ENCODE results near the gene MMP12.
"Not testable (repeated sequence)": the region's sequence is repeated elsewhere in the genome, so short reads cannot be mapped to it uniquely, and the experiment has no call there.

Gene MMP12

DNA sequence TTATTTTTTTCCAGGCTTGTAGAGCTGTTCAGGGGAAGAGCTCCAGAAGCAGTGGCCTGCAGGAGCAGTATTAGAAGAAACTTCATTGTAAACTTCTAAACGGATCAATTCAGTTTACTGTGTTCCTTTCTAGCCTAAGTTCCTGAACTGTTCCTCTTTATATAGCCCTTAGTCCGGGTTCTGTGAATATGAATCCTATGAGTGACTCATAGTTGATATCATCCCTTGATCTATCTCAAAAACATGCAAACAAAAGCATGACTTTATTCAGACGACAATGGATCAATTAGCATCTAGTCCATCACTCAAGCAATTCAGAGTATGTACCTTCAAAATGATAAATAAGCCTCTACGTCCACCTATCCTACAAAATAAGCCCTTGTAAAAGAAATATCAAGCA lies at the start of gene MMP12:
MMP12 (minus strand) TSS at position 131 of the 400 bp plus-strand sequence; CDS start at position 86, 45 bp downstream.
- no peak for DNase-seq

DNA sequence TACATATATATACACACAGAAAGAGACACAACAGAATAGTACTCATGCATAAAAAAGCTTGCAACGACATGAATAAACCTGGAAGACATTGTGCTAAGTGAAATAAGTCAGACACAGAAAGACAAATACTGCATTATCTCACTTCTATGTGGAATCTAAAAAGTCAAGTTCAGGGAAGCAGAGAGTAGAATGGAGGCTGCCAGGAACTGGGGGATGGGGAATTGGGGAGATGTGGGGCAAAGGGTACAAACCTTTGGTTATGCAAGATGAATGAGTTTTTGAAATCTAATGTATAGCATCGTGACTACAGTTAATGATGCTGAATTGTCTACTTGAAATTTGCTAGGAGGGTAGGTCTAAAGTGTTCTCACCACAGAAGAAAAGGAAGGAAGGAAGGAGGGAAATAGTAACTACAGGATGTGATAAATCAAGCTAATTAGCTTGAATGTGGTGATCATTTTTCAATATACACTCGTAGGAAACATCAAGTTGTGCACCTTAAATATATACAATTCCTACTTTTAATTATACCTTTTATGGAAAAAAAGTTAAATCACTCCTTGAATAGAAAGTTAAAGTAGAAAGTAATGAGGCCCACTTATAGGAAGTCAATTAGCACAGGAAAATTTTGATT lies 46.9 kb upstream of the MMP12 start:
- no peak for DNase-seq

DNA sequence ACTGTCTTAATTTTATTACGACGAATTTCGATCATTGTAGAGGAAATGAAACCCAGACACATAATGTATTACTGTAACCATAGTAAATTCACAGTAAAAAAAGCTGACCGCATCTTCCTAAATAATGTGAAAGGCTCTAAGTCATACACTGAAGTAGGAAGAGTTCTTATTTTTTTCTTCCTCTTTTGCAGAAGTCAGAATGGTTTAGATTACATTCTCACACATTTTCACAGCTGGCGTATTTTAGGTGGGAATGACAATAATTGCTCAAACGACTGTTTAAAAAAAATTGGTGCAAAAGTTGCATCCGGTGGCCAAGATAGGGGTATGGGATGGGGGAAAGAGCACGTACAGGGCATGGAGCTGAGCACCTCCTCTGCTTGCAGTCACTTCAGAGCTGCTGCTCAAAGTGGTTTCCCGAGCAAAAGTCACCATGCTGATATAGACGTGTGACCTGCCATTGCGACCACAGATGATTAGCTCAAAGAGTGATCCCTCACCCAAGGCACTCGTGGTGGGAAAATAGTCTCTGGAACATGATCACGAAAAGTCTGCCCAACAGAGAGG lies 45.4 kb upstream of the MMP12 start:
- DNase-seq = no peak

DNA sequence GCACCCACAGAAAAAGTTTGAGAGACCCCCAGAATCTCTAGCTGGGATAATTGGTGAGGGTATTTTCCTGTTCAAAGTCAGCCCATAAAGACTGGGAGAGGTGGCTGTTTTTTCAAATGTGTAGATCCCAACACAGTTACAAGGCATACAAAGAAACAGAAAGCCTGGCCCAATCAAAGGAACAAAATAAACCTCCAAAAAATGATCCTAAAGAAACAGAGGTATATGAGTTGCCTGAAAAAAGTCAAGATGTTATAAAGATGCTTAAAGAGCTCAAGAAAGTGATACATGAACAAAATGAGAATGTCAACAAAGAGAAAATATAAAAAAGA lies 40.2 kb upstream of the MMP12 start:
- no peak for DNase-seq

DNA sequence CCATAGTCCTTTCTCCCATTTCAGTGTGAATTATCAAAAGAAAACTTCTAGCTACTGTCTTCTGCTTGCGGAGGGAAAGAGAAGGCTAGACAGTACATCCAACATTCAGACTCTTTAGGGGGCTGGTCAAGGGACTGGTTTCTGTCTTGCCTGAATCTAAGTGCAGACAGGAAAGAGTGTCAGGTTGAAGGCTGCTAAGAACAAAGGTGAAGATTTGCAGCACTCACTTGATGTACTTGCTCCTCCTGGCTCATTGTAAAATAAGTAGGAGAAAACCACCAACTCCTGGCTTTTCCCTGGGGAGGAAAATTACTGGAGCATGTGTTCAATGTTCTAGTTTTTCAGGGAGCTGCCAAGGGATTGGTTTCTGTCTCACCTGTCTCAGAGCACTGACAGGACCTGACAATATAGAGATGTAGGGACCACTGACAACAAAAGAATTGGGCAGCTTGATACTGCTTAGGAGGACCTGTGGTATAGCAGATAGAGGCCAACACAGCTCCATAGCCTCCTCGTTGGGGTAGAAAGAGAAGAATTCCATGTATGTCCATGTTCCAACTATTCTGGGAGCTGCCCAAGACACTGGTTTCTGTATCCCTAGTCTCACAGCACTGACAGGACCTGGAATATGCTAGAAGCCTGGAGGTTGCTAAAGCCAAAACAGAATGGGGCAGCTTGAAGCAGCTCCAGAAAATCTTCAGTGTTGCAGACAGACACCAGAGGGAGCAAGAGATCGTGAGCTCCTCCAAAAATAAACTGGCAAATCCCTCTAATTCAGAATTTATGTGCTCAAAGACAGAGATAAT lies 39.7 kb upstream of the MMP12 start:
- peak in 1 of 2 donors; percentile 2 for DNase-seq

DNA sequence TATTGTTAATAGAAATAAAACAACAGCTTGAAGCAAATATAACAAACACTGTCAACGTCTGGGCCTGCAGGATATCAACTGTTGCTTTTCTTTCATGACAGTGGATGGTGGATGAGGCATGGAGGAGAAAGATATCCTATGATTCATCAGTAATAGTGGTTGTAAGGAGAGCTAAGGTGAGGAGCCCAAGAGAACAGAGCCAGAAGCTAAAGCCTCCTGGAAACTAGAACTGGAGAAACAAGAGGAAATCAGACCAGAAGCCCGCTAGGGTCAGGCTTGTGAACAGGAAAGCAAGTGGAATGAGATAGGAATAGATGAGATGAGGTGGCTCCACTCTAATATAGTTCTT lies 37.7 kb upstream of the MMP12 start:
- DNase-seq = no peak

DNA sequence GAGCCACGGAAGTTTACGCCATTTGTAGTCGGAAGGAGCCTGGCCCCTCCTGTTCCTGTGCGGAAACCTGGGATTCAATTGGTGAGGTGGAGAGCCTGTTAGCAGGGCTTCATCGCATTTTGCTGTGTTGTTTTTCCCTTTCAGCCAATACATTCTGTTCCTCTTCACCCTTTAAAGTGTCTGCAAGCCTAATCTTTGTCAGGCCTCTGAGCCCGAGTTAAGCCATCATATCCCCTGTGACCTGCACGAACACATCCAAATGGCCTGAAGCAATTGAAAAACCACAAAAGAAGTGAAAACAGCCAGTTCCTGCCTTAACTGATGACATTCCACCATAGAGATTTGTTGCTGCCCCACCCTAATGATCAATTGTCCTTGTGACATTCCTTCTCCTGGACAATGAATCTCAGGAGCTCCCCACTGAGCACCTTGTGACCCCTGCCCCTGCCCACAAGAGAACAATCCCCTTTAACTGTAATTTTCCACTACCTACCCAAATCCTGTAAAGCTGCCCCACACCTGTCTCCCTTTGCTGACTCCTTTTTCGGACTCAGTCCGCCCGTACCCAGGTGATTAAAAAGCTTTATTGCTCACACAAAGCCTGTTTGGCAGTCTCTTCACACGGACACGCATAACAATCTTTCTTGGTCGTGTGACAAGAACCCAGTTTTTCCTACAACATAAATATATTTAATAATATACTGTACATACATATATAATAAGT lies 37.1 kb upstream of the MMP12 start:
- DNase-seq = no peak

DNA sequence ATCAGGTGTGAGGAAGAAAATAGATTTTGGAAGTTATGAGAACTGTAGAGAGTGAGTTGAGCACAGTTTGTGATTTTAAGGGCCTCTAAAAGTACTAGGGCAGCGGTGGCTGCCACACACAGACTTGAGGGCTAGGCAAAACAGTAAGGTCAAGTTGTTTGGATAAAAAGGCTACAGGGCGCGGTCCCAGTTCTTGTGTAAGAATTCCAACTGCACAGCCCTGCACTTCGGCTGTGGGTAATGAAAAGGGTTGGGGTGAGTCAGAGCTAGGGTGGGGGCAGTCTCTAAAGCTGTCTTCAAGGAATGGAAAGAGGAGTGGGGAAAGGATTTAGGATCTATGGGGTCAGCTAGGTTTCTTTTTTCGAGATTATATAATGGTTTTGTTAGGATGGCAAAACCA lies 31.1 kb upstream of the MMP12 start:
- DNase-seq = not testable (repeated sequence)

DNA sequence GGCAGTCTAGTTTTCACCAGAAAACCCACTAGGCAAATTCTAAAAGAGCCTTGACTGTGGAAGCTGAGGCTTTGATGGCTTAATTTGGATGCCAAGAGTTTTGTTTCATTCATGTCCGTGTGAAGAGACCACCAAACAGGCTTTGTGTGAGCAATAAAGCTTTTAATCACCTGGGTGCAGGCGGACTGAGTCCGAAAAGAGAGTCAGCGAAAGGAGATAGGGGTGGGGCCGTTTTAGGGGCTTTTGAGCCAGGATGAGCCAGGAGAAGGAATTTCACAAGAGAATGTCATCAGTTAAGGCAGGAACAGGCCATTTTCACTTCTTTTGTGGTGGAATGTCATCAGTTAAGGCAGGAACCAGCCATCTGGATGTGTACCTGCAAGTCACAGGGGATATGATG lies 29.1 kb upstream of the MMP12 start:
- not testable (repeated sequence) for DNase-seq

DNA sequence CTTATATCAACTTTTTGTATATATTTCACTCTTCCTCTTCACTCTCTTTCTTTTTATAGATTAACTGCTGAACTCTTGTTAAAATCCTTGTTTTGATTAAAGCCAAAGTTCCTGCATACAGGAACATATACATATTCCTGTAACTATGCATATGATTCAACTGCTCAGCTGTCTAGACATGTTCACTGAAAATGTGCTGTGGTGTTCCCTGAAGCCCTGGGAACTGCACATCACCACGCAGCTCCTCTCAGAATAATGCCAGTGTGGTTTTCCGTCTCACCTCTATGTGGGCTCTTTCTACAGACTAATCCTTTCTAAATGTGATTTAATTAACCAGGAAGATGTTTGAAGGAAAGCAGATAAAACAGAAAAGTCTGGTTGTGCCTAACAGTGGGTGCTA lies 25.6 kb upstream of the MMP12 start:
- no peak for DNase-seq

DNA sequence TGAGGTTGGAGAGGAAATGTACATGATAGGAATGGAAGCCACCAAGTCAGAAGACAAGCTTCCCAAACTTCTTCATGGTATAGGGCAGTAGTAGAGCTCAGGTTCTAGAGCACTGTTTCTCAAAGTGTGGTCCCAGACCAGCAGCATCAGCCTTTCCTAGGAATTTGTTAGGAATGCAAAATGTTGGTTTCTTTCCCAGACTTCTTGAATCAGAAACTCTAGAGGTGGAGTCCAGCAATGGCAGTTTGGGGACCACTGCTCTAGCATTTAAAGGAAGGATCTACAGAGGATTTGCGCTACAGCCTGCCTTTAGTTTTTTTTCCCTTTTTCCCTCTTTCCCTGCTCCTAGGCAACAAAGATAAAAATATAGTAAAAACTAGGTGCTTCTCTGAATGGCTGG lies 17.0 kb upstream of the MMP12 start:
- DNase-seq = no peak

DNA sequence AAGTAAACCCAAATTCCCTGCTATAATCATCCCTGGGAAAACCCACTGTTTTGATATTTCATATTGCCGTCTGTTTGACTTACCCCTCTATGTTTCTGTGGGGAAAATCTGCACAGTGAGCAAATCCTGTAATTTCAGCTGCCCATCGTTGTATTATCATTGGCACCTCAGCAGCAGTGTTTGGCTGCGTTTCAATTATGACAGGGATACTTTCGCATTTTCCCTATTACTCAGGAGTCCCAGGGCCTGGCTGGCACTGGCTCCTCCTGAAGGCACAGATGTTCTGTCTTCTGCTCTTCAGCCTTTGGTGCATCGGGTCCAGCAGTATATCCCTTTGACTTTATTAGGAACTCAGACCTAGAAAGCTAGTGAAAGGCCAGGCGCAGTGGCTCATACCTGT lies 12.2 kb upstream of the MMP12 start:
- DNase-seq = no peak

DNA sequence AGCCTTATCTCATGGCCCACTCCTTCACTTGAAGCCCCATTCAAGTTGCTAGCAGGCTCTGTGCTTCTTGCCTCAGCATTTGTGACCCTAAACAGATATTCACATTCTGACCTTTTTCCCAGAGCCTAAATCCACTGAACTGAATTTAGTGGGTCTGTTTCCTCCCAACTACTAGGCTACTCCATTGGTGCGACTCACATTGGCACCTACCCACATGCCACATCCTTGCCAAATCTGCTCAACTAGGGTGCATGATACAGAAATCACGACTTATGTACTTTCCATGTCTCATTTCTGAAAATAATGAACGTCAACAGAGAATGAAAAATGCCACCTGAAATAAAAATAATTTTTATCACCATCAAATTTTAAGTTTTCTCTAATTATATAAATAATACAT lies 8.4 kb upstream of the MMP12 start:
- no peak for DNase-seq

DNA sequence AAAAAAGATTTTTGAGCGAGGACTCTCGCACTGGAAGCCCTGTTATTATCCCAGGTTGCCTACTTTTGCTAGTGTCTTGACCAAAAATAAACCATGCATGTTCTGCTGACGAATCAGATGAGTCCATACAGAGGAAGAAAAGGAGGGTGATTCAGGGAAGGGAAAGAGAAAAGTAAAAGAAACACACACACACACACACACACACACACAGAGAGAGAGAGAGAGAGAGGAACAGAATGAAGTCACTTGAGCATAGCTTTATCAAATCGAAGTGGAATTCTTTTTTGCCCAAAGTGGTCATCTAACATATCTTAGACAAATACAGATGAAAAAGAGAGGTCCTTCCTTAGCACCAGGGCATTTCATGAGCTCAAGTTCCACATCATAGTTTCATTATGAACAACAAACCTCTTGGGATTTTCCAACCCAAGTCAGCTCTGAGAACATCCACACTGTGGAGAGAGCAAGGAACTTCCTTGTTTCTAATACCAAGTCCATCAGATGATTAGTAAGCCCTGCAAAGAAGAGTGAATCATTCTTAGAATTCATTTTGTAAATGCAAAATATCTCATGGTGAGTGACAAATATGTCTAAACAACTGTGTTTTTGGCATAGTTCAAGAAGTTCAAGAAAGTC lies 7.7 kb upstream of the MMP12 start:
- DNase-seq = no peak

DNA sequence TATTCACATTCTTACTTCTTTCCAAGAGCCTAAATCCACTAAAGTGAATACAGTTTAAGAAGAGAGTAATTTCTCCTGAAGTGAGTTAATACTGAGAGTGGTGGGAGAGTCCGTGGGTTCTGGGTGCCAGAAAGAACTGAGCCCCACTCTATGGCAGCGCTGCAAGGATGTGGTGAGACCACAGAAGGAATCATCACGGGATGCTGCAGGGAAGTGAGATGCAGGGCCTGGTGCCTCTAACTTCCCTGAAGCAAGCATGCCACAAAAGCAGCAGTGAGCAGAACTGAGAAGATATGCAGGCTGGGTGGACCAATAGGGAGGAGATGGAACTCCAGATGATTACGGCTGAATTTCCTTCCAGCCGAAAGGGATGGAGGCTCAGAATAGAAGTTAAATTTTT lies 5.0 kb upstream of the MMP12 start:
- DNase-seq = no peak

DNA sequence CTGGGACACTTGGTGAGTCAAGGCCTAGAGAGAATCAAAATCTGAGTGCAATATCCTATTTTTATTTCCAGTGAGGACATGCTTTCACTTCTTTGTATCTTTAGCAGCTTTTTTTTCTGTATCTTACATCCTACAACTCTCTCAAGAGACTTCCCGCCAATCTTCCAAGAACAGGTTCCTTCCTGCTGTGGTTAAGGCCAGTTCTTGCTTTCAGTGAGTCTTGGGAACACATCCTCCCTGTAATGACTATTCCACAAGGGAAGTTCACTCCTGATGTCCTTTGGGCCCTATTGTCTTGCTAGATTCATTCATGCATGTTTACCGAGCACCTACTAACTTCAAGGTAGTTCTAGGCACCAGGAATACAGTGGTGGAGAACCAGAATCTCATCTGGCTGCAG lies 3.8 kb upstream of the MMP12 start:
- no peak for DNase-seq

DNA sequence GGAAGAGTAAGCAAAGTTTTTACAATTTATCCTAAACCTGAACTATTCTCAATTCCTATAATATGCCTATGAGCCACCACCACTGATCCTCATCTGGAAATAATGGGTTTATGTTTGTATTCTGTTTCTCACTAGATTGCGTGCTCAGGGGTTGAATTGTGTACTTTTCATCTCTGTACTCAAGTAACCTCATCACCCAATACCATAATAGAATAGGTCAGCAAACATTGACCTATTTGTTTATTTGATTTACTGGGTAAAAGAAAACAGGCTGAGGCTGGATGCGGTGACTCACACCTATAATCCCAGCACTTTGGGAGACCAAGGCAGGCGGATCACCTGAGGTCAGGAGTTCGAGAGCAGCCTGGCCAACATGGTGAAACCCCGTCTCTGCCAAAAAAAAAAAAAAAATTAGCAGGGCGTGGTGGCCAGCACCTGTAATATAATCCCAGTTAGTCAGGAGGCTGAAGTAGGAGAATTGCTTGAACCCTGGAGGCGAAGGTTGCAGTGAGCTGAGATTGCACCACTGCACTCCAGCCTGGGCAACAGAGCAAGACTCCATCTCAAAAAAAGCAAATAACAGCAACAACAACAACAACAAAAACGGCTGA lies 5.3 kb downstream of the MMP12 start:
- DNase-seq = not testable (repeated sequence)

DNA sequence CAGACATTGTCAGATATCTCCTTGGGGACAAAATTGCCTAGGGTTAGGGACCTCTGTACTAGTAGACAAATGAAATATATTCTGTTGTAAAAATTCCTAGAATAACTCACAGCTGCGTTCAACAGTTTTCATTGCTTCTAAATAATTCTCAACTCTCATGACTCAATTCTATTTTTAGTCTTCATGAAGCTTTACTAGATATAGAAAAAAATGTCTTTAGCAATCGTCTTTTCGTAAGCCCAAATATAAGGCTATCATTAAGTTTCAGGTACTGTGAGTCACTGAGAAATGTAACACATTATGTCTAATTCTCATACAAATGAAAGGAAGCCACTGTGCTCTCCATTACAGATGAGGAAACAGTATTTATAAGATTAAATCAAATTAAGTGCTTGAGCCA lies 6.4 kb downstream of the MMP12 start:
- DNase-seq = no peak

DNA sequence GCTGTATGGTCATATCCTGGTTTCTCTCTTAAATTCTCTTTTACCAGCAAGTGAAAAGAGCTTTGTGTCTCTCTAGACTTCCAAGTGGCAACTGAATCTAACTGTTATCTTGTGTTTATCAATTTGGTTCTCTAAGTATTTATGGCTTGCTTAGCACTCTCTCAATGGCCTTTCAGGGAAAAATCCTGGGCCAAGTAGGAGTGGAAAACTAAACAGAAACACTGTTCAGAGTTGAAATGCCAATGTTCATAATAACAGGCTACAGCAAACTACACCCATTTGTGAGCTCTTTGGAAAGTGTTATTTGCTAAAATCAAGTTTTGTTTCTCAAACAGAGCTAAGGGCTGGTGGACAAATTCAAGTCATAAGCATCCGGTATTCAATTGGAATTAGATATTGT lies 10.1 kb downstream of the MMP12 start:
- DNase-seq = no peak

DNA sequence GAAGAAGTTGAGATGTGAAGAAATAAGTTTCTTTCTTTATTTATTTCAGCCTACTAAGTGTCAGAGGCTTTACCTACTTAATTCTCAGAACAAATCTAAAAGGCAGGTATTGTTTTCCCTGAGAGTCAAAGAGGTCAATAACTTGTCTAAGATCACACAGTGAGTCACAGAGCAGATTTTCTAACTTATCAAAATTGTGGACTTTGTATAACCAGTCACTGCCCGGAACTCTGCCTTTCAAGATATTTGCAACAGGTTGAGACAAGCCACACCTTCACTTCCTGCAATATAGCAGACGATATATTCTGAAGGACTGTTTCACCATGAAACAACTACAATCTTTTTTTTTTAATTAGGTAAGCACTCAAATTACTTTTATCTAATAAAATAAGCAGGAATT lies 20.8 kb downstream of the MMP12 start:
- DNase-seq = no peak

DNA sequence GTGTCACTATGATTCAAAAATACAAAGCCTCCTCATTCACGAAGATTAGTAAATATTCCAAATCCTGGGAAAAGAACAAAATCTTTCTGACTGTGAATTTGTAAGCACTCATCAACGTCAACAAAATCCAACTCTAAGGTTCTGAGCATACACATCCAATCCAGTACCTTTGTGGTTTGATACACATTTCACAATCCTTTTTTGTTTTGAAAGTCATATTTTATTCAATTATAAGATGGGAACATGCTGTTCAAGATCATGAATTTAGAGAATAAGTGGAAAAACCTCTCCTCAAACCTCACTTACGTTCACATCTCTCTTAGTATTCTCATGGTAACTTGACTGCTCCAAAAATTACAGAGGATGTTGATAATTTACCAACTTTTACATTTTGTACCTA lies 21.7 kb downstream of the MMP12 start:
- no peak for DNase-seq

DNA sequence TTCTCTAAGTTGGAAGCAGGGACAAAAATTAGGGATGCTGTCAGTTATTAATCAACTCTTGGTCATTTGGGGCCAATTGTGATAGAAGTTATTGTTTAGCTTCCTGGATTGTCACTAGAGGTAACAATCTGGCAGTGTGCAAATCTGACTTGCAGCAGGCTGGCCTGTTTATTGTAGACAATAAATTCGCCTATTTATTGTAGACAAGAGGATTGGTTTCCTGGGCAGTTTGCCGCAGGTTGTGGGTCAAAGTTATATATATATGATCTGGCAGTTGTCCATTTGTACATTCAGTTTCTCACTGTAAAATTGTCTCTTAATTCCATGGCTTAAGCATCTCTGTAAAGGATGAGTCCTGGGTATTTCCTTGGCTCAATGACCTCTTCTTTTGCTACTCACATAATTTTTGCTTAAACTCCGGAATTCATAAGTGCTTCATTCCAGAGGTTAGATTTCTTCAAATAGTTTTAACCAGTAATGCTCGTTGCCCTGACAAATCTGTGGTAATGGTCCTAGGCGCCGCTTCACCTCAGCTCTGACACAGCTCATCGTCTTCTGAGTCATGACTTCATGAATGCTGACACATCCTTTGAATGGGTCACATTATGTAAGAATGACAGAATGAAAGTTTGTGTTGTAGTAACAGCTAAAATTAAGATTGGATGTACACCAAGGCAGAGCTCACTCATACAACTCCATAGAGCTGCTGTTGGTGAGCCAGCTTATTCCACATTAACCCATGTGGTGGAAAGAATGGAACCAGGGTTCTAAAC lies 23.6 kb downstream of the MMP12 start:
- no peak for DNase-seq
